ENCODE data around the gene RPS6KB2. TPM values are rescaled to one million over a fixed set of nuclear protein-coding genes. Genes with fewer than 3 reads are reported as not detected.

The RPS6KB2 gene
- polyA plus RNA-seq, 1 donor from 2014 or later: 92.8 TPM

- H3K27me3 ChIP-seq (ENCODE audit: insufficient read depth, low read depth, low read length): no peaks in the 10 kb centered on the region
- TF ChIP-seq CTCF (IDR thresholded peaks at IDR 0.05; ENCODE audit: poor library complexity, severe bottlenecking) (no peak), TAF1 (IDR thresholded peaks at IDR 0.05; ENCODE audit: low read depth) (no peak), EP300 (conservative IDR thresholded peaks at IDR 0.05; ENCODE audit: poor library complexity, severe bottlenecking) (no peak), RAD21 (conservative IDR thresholded peaks at IDR 0.05) (no peak), EZH2 (IDR thresholded peaks at IDR 0.05; ENCODE audit: borderline replicate concordance, insufficient read depth, low read length, poor library complexity, severe bottlenecking) (no peak), MXI1 (conservative IDR thresholded peaks at IDR 0.05; ENCODE audit: poor library complexity, severe bottlenecking) (no peak), SMC3 (conservative IDR thresholded peaks at IDR 0.05; ENCODE audit: poor library complexity) (no peak)
- TF ChIP-seq, protein P1, sequence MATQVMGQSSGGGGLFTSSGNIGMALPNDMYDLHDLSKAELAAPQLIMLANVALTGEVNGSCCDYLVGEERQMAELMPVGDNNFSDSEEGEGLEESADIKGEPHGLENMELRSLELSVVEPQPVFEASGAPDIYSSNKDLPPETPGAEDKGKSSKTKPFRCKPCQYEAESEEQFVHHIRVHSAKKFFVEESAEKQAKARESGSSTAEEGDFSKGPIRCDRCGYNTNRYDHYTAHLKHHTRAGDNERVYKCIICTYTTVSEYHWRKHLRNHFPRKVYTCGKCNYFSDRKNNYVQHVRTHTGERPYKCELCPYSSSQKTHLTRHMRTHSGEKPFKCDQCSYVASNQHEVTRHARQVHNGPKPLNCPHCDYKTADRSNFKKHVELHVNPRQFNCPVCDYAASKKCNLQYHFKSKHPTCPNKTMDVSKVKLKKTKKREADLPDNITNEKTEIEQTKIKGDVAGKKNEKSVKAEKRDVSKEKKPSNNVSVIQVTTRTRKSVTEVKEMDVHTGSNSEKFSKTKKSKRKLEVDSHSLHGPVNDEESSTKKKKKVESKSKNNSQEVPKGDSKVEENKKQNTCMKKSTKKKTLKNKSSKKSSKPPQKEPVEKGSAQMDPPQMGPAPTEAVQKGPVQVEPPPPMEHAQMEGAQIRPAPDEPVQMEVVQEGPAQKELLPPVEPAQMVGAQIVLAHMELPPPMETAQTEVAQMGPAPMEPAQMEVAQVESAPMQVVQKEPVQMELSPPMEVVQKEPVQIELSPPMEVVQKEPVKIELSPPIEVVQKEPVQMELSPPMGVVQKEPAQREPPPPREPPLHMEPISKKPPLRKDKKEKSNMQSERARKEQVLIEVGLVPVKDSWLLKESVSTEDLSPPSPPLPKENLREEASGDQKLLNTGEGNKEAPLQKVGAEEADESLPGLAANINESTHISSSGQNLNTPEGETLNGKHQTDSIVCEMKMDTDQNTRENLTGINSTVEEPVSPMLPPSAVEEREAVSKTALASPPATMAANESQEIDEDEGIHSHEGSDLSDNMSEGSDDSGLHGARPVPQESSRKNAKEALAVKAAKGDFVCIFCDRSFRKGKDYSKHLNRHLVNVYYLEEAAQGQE (IDR thresholded peaks at IDR 0.05; ENCODE audit: borderline replicate concordance): no peak
- H3K4me2 ChIP-seq (ENCODE audit: low read length): no peak overlapping the region
- no peak overlapping the region for H3K27ac ChIP-seq (ENCODE audit: low read length)
- H3K9me3 ChIP-seq (ENCODE audit: low read length): no peaks in the 10 kb centered on the region
- H3F3A ChIP-seq (ENCODE audit: insufficient read depth, low read length, poor library complexity, severe bottlenecking): no peaks in the 10 kb centered on the region
- no peaks in the 10 kb centered on the region for H3K9me2 ChIP-seq (ENCODE audit: insufficient read depth, low read length)
- H3K9ac ChIP-seq (ENCODE audit: low read length): no peak overlapping the region
- H2AFZ ChIP-seq (ENCODE audit: low read depth, low read length): no peak overlapping the region
- no peaks in the 10 kb centered on the region for H3K36me3 ChIP-seq (ENCODE audit: insufficient read depth, low read length)
- no peaks in the 10 kb centered on the region for H4K20me1 ChIP-seq (ENCODE audit: insufficient read depth)
- H3K4me3 ChIP-seq (ENCODE audit: low read length): no peak overlapping the region
- H3K79me2 ChIP-seq (replicated peaks; ENCODE audit: insufficient read depth, low read length): no peaks in the 10 kb centered on the region
Measured at GRCh38 chr11:67408437-67409200, 19.7 kb upstream of the RPS6KB2 start.

DNA sequence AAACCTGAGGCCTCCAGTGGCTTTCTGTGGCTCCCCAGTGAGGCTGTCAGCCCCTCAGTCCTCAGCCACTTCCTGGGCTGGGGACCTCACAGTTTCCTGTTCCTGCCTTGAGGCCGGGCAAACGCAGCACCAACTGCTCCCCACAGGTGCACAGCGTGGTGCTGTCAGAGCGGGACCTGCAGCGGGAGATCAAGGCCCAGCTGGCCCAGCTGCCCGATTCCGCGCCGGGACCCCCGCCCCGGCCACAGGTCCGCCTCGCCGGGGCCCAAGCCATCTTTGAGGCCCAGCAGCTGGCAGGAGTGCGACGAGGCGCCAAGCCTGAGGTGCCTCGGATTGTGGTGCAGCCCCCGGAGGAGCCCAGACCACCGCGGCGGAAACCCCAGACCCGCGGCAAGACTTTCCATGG lies 19.0 kb upstream of the RPS6KB2 start:
- Histone ChIP-seq H3K4me3 (ENCODE audit: low read length) (no peak overlapping the region), H3K27ac (ENCODE audit: low read length) (no peak overlapping the region), H3K9me3 (ENCODE audit: low read length) (no peaks in the 10 kb centered on the region), H3K9ac (ENCODE audit: low read length) (no peak overlapping the region), H3K4me2 (ENCODE audit: low read length) (no peak overlapping the region), H2AFZ (ENCODE audit: low read depth, low read length) (no peak overlapping the region), H3F3A (ENCODE audit: insufficient read depth, low read length, poor library complexity, severe bottlenecking) (no peaks in the 10 kb centered on the region), H4K20me1 (ENCODE audit: insufficient read depth) (no peaks in the 10 kb centered on the region), H3K9me2 (ENCODE audit: insufficient read depth, low read length) (no peaks in the 10 kb centered on the region), H3K36me3 (ENCODE audit: insufficient read depth, low read length) (no peaks in the 10 kb centered on the region), H3K27me3 (ENCODE audit: insufficient read depth, low read depth, low read length) (no peaks in the 10 kb centered on the region), H3K79me2 (replicated peaks; ENCODE audit: insufficient read depth, low read length) (no peaks in the 10 kb centered on the region)
- TF ChIP-seq TAF1 (IDR thresholded peaks at IDR 0.05; ENCODE audit: low read depth) (no peak), MXI1 (conservative IDR thresholded peaks at IDR 0.05; ENCODE audit: poor library complexity, severe bottlenecking) (no peak), CTCF (IDR thresholded peaks at IDR 0.05; ENCODE audit: poor library complexity, severe bottlenecking) (no peak), EZH2 (IDR thresholded peaks at IDR 0.05; ENCODE audit: borderline replicate concordance, insufficient read depth, low read length, poor library complexity, severe bottlenecking) (no peak), SMC3 (conservative IDR thresholded peaks at IDR 0.05; ENCODE audit: poor library complexity) (no peak), EP300 (conservative IDR thresholded peaks at IDR 0.05; ENCODE audit: poor library complexity, severe bottlenecking) (no peak), RAD21 (conservative IDR thresholded peaks at IDR 0.05) (no peak), POLR2AphosphoS5 (IDR thresholded peaks at IDR 0.05) (no peak)
- TF ChIP-seq, protein P1 (IDR thresholded peaks at IDR 0.05; ENCODE audit: borderline replicate concordance): no peak
